Keratinocyte (primary cell): Measurements from ENCODE around the gene TTC39B. TPM values are rescaled to one million over a fixed set of nuclear protein-coding genes. Genes with fewer than 3 reads are reported as not detected.
"Not testable (repeated sequence)": the region's sequence is repeated elsewhere in the genome, so short reads cannot be mapped to it uniquely, and the experiment has no call there.

Source experiments
- DNase-seq: peaks from one replicate; pipeline ENCODE4 v3.0.0-alpha.2; 2011; ENCODE audit warnings: low read depth, missing footprints, low spot score
- FAIRE-seq: peaks from 2 replicates; lab custom pipeline; 2011; peaks lifted over from hg19 to GRCh38; lab: Jason Lieb, UNC
- H2AFZ ChIP-seq: 2 replicates; pipeline ENCODE4 v1.6.0; 2012; ENCODE audit warnings: low read length, control low read depth, inconsistent platforms; ENCODE audit not compliant: control insufficient read depth
- H3K27ac ChIP-seq: 2 replicates; pipeline ENCODE4 v1.5.1; 2011; ENCODE audit warnings: low read length; ENCODE audit not compliant: control insufficient read depth, insufficient read depth
- H3K27me3 ChIP-seq: 3 replicates; pipeline ENCODE4 v1.6.0; 2011; ENCODE audit warnings: low read length; ENCODE audit not compliant: control insufficient read depth, insufficient read depth; ENCODE audit errors: extremely low read depth
- H3K36me3 ChIP-seq, 2 experiments: 2 replicates in 1 of 2; 3 replicates in 1 of 2; pipeline ENCODE4 v1.5.1; 2011; ENCODE audit warnings: low read length in 2 of 2, mild to moderate bottlenecking in 1 of 2; ENCODE audit not compliant: control insufficient read depth in 2 of 2, insufficient read depth in 2 of 2; ENCODE audit errors: extremely low read depth in 1 of 2
- H3K4me1 ChIP-seq: 3 replicates; pipeline ENCODE4 v1.5.1; 2011; ENCODE audit warnings: low read length; ENCODE audit not compliant: control insufficient read depth, insufficient read depth; ENCODE audit errors: extremely low read depth
- H3K4me2 ChIP-seq: 3 replicates; pipeline ENCODE4 v1.6.0; 2011; ENCODE audit warnings: low read depth, low read length; ENCODE audit not compliant: control insufficient read depth, insufficient read depth; ENCODE audit errors: extremely low read depth
- H3K4me3 ChIP-seq, 3 experiments: fragments of 200-600 bp in 1 of 3; sonication (generic) in 1 of 3; 2 replicates in 2 of 3; 3 replicates in 1 of 3; pipeline ENCODE4 v1.5.1; 2011 to 2016; ENCODE audit warnings: low read length in 3 of 3, mild to moderate bottlenecking in 3 of 3, control low read depth in 2 of 3, inconsistent platforms in 1 of 3, low read depth in 1 of 3, mixed read lengths in 1 of 3, mixed run types in 1 of 3, moderate library complexity in 1 of 3; ENCODE audit not compliant: control insufficient read depth in 2 of 3, insufficient read depth in 2 of 3; ENCODE audit errors: extremely low read depth in 1 of 3
- H3K79me2 ChIP-seq: 2 replicates; pipeline ENCODE4 v1.6.0; 2012; ENCODE audit warnings: low read length; ENCODE audit not compliant: control insufficient read depth, insufficient read depth
- H3K9ac ChIP-seq: 3 replicates; pipeline ENCODE4 v1.6.0; 2011; ENCODE audit warnings: low read length; ENCODE audit not compliant: control insufficient read depth, insufficient read depth; ENCODE audit errors: extremely low read depth
- H3K9me1 ChIP-seq: 3 replicates; pipeline ENCODE4 v1.6.0; 2011; ENCODE audit warnings: low read length; ENCODE audit not compliant: control insufficient read depth, insufficient read depth; ENCODE audit errors: extremely low read depth
- H3K9me3 ChIP-seq: 2 replicates; pipeline ENCODE4 v1.5.1; 2012; ENCODE audit warnings: low read depth, low read length; ENCODE audit not compliant: control insufficient read depth
- H4K20me1 ChIP-seq: 3 replicates; pipeline ENCODE4 v1.6.0; 2011; ENCODE audit warnings: low read length; ENCODE audit not compliant: control insufficient read depth, insufficient read depth; ENCODE audit errors: extremely low read depth
- EZH2 ChIP-seq: IDR thresholded peaks from one replicate; pipeline ENCODE4 v1.6.1; 2012; ENCODE audit warnings: inconsistent platforms, mild to moderate bottlenecking, low read length, moderate library complexity
- dilution Hi-C: fragments of 300-500 bp; cut with MboI; formaldehyde crosslinking; loops from one replicate; pipeline ENCODE4 v1.7.0; 2020; ENCODE audit warnings: low sequenced_read_pairs; ENCODE audit not compliant: extremely low pct_ligation_motif_present
- polyA plus RNA-seq, 5 experiments: library from polyadenylated mRNA; depleted of rRNA in 3 of 5; stranded (reverse) in 3 of 5; stranded (forward) in 1 of 5; unstranded in 1 of 5; fragments of >200 nt; gene quantifications; 1 replicate in 1 of 5; 2 replicates in 3 of 5; 3 replicates in 1 of 5; pipeline versions ENCODE4 v1.2.1 to v1.2.3, GENCODE V29; 2011 to 2012; ENCODE audit warnings: missing spikeins in 2 of 5, low read depth in 1 of 5, low replicate concordance in 1 of 5
- TF ChIP-seq, protein P1 (sequence below), 3 experiments: IDR thresholded peaks in 1 of 3; conservative IDR thresholded peaks in 1 of 3; optimal IDR thresholded peaks in 1 of 3; 2 replicates in 2 of 3; 3 replicates in 1 of 3; pipeline versions ENCODE3 to v1.5.1; 2011; ENCODE audit warnings: low read length in 3 of 3, mild to moderate bottlenecking in 3 of 3, moderate library complexity in 2 of 3, control low read depth in 1 of 3, inconsistent platforms in 1 of 3; ENCODE audit not compliant: insufficient read depth in 2 of 3; ENCODE audit errors: extremely low read depth in 1 of 3

TTC39B gene
- polyA plus RNA-seq, 1 donor (not counting 4 experiments of a cell fraction or from before 2014, with no cell fraction given): 9.7 TPM

DNA sequence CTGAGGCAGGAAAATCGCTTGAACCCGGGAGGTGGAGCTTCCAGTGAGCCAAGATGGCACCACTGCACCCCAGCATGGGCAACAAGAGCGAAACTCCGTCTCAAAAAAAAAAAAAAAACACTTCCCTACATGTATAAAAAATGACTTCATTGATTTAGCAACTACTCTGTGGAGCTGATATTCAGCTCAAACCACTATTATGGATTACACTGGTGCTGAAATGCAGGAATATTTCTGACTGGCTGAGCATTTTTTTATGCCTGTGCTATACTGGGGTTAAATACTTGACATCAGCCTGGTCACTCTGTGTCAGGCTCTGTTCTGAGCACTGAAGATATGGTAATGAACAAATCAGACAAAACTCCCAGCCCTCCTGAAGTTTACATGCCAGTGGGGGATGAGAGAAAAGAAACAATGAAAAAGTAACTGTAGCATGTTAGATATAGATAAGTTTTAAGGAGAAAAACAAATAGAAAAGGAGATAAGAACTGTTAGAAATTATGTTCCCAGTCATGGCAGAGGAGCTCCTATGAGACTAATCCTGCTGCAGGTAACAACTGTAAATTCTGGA is 22.6 kb upstream of the TTC39B start:
- H3K4me2 ChIP-seq: no peak overlapping the region
- no peak overlapping the region for H3K9ac ChIP-seq
- H3K36me3 ChIP-seq: no peaks in the 10 kb centered on the region
- FAIRE-seq (no peak), DNase-seq (no peak)
- no peaks in the 10 kb centered on the region for H3K9me1 ChIP-seq
- no peaks in the 10 kb centered on the region for H3K79me2 ChIP-seq
- no peaks in the 10 kb centered on the region for H3K27me3 ChIP-seq
- dilution Hi-C loops: no loop called here
- no peak overlapping the region for H3K4me3 ChIP-seq
- no peaks in the 10 kb centered on the region for H3K9me3 ChIP-seq
- H4K20me1 ChIP-seq: no peaks in the 10 kb centered on the region
- no peak overlapping the region for H2AFZ ChIP-seq
- TF ChIP-seq EZH2: no peak
- TF ChIP-seq, protein P1, sequence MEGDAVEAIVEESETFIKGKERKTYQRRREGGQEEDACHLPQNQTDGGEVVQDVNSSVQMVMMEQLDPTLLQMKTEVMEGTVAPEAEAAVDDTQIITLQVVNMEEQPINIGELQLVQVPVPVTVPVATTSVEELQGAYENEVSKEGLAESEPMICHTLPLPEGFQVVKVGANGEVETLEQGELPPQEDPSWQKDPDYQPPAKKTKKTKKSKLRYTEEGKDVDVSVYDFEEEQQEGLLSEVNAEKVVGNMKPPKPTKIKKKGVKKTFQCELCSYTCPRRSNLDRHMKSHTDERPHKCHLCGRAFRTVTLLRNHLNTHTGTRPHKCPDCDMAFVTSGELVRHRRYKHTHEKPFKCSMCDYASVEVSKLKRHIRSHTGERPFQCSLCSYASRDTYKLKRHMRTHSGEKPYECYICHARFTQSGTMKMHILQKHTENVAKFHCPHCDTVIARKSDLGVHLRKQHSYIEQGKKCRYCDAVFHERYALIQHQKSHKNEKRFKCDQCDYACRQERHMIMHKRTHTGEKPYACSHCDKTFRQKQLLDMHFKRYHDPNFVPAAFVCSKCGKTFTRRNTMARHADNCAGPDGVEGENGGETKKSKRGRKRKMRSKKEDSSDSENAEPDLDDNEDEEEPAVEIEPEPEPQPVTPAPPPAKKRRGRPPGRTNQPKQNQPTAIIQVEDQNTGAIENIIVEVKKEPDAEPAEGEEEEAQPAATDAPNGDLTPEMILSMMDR (optimal IDR thresholded peaks at IDR 0.05 in 1 of 3, IDR thresholded peaks at IDR 0.05 in 1 of 3, conservative IDR thresholded peaks at IDR 0.05 in 1 of 3; ENCODE audit: extremely low read depth in 1 of 3, insufficient read depth in 2 of 3, low read length in 3 of 3): no peak
- no peak overlapping the region for H3K27ac ChIP-seq
- H3K4me1 ChIP-seq: no peaks in the 10 kb centered on the region

DNA sequence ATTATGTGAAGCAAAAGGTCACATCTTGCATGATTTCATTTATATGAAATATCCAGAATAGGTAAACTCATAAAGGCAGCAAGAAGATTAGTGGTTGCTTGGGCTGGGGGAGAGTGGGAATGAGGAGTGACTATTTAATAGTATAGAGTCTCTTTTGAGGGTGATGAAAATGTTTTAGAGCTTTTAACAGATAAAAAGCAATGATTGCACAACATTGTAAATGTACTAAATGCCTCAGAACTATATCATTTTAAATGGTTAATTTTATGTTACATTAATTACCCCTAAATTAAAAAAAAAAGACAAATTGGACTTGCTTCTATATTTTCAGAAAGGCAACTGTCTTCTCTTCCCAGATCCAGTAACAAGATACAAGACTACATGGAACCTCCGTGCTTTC is 21.9 kb upstream of the TTC39B start:
- no peaks in the 10 kb centered on the region for H3K9me3 ChIP-seq
- H3K79me2 ChIP-seq: no peaks in the 10 kb centered on the region
- H3K9me1 ChIP-seq: no peaks in the 10 kb centered on the region
- no peaks in the 10 kb centered on the region for H3K36me3 ChIP-seq
- DNase-seq: no peak
- no peak overlapping the region for H3K4me2 ChIP-seq
- no peaks in the 10 kb centered on the region for H3K4me1 ChIP-seq
- no peak for TF ChIP-seq EZH2
- TF ChIP-seq, protein P1 (optimal IDR thresholded peaks at IDR 0.05 in 1 of 3, IDR thresholded peaks at IDR 0.05 in 1 of 3, conservative IDR thresholded peaks at IDR 0.05 in 1 of 3; ENCODE audit: extremely low read depth in 1 of 3, insufficient read depth in 2 of 3, low read length in 3 of 3): no peak
- H2AFZ ChIP-seq: no peak overlapping the region
- H4K20me1 ChIP-seq: no peaks in the 10 kb centered on the region
- no peak overlapping the region for H3K4me3 ChIP-seq
- FAIRE-seq: no peak
- dilution Hi-C loops: no loop called here
- H3K27me3 ChIP-seq: no peaks in the 10 kb centered on the region
- no peak overlapping the region for H3K27ac ChIP-seq
- H3K9ac ChIP-seq: no peak overlapping the region

DNA sequence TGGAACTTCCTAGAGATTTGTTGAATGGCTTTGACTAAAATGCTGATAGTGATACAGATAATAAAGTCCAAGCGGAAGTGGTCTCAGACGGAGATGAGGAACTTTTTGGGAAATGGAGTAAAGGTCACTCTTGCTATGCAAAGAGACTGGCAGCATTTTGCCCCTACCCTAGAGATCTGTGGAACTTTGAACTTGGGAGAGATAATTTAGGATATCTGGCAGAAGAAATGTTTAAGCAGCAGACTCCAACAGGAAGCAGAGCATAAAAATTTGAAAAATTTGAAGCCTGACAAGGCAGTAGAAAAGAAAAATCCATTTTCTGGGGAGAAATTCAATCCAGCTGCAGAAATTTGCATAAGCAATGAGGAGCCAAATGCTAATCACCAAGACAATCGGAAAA is 15.7 kb upstream of the TTC39B start:
- H3K4me3 ChIP-seq, H3K27ac ChIP-seq, H3K4me1 ChIP-seq, H3K9ac ChIP-seq, H3K9me1 ChIP-seq, H3K79me2 ChIP-seq, dilution Hi-C loops, H3K36me3 ChIP-seq, H2AFZ ChIP-seq, H4K20me1 ChIP-seq, H3K9me3 ChIP-seq, H3K4me2 ChIP-seq, DNase-seq, H3K27me3 ChIP-seq, FAIRE-seq: not testable (repeated sequence)

DNA sequence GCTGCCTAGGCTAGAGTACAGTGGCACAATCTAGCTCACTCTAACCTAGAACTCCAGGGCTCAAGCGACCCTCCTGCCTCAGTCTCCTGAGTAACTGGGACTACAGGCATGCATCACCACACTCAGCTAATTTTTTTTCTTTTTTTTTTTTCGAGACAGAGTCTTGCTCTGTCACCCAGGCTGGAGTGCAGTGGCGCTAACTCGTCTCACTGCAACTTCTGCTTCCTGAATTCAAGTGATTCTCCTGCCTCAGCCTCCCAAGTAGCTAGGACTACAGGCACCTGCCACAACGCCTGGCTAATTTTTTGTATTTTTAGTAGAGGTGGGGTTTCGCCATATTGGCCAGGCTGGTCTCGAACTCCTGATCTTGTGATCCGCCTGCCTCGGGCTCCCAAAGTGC is 12.6 kb upstream of the TTC39B start:
- H3K4me1 ChIP-seq, H3K9ac ChIP-seq, H3K27ac ChIP-seq, FAIRE-seq, DNase-seq, H3K9me1 ChIP-seq, dilution Hi-C loops, H3K36me3 ChIP-seq, H3K4me3 ChIP-seq, H3K4me2 ChIP-seq, H4K20me1 ChIP-seq, H3K27me3 ChIP-seq, H2AFZ ChIP-seq, H3K9me3 ChIP-seq, H3K79me2 ChIP-seq: not testable (repeated sequence)
